Osteocyte (in vitro differentiated cells): Measurements from ENCODE around the gene FJX1. TPM values are rescaled to one million over a fixed set of nuclear protein-coding genes. Genes with fewer than 3 reads are reported as not detected.
"Not testable (repeated sequence)": the region's sequence is repeated elsewhere in the genome, so short reads cannot be mapped to it uniquely, and the experiment has no call there.

Source experiments
- DNase-seq: peaks from one replicate; pipeline ENCODE4 v3.0.0; 2021; ENCODE audit warnings: mixed read lengths; ENCODE audit not compliant: unreplicated experiment; ENCODE audit errors: extremely low spot score
- H3K27ac Mint-ChIP-seq: one replicate; pipeline ENCODE4 v1.8.0; 2021; ENCODE audit warnings: mild to moderate bottlenecking, mixed read lengths; ENCODE audit not compliant: unreplicated experiment
- H3K27me3 Mint-ChIP-seq: one replicate; pipeline ENCODE4 v1.8.0; 2021; ENCODE audit warnings: mixed read lengths; ENCODE audit not compliant: unreplicated experiment
- H3K36me3 Mint-ChIP-seq: one replicate; pipeline ENCODE4 v1.8.0; 2021; ENCODE audit warnings: mixed read lengths; ENCODE audit not compliant: unreplicated experiment
- H3K4me1 Mint-ChIP-seq: one replicate; pipeline ENCODE4 v1.8.0; 2021; ENCODE audit warnings: mixed read lengths; ENCODE audit not compliant: unreplicated experiment
- H3K4me3 Mint-ChIP-seq: one replicate; pipeline ENCODE4 v1.8.0; 2021; ENCODE audit warnings: mild to moderate bottlenecking, moderate library complexity, mixed read lengths; ENCODE audit not compliant: unreplicated experiment
- H3K9me3 Mint-ChIP-seq: one replicate; pipeline ENCODE4 v1.8.0; 2021; ENCODE audit warnings: mixed read lengths; ENCODE audit not compliant: unreplicated experiment
- CTCF ChIP-seq: fragments of 200-600 bp; sonication (generic); IDR thresholded peaks from 2 replicates; pipeline ENCODE4 v1.5.0; 2021; ENCODE audit warnings: antibody characterized with exemption, mild to moderate bottlenecking, moderate library complexity
- total RNA-seq: library from RNA; stranded (reverse); gene quantifications from 2 replicates; pipeline ENCODE4 v1.2.1, GENCODE V29; 2021

The FJX1 gene
- total RNA-seq, 1 donor from 2014 or later = 21.6 TPM

- no peak for TF ChIP-seq CTCF
- Mint-ChIP-seq H3K4me1 (peaks cover 8% of the 10 kb centered on the region), H3K9me3 (peaks cover 8% of the 10 kb centered on the region), H3K27ac (peak overlapping the region; percentile 3), H3K36me3 (no peaks in the 10 kb centered on the region), H3K27me3 (no peaks in the 10 kb centered on the region), H3K4me3 (no peak overlapping the region)
- DNase-seq = no peak
Observed at GRCh38 chr11:35650467-35650866, 32.2 kb downstream of the FJX1 start.

- TF ChIP-seq CTCF = no peak
- Mint-ChIP-seq H3K27me3 (no peaks in the 10 kb centered on the region), H3K36me3 (no peaks in the 10 kb centered on the region), H3K4me1 (peaks cover 8% of the 10 kb centered on the region), H3K9me3 (peaks cover under 1% of the 10 kb centered on the region), H3K27ac (no peak overlapping the region), H3K4me3 (no peak overlapping the region)
- DNase-seq = no peak
Observed at GRCh38 chr11:35651263-35651662, 33.0 kb downstream of the FJX1 start.

- not testable (repeated sequence) for H3K27me3 Mint-ChIP-seq, H3K9me3 Mint-ChIP-seq, H3K4me1 Mint-ChIP-seq, H3K36me3 Mint-ChIP-seq, H3K4me3 Mint-ChIP-seq, H3K27ac Mint-ChIP-seq, DNase-seq
Observed at GRCh38 chr11:35652786-35653185, 34.5 kb downstream of the FJX1 start.

- DNase-seq = no peak
- Mint-ChIP-seq H3K4me1 (peaks cover 8% of the 10 kb centered on the region), H3K27me3 (no peaks in the 10 kb centered on the region), H3K4me3 (no peak overlapping the region), H3K27ac (no peak overlapping the region), H3K9me3 (no peaks in the 10 kb centered on the region), H3K36me3 (no peaks in the 10 kb centered on the region)
- TF ChIP-seq CTCF = no peak
Observed at GRCh38 chr11:35654711-35655110, 36.5 kb downstream of the FJX1 start.

- DNase-seq = no peak
- Mint-ChIP-seq H3K4me3 (no peak overlapping the region), H3K9me3 (no peaks in the 10 kb centered on the region), H3K27me3 (no peaks in the 10 kb centered on the region), H3K27ac (no peak overlapping the region), H3K36me3 (no peaks in the 10 kb centered on the region), H3K4me1 (peaks cover 8% of the 10 kb centered on the region)
- TF ChIP-seq CTCF = no peak
Observed at GRCh38 chr11:35655254-35655653, 37.0 kb downstream of the FJX1 start.

- no peak overlapping the region for H3K4me3 Mint-ChIP-seq
Observed at GRCh38 chr11:35655856-35656255, 37.6 kb downstream of the FJX1 start.

More at GRCh38 chr11:35655856-35656255, 37.6 kb downstream of the FJX1 start:
- DNase-seq = no peak
- H3K27me3 Mint-ChIP-seq = no peaks in the 10 kb centered on the region
- H3K27ac Mint-ChIP-seq = no peak overlapping the region
- no peaks in the 10 kb centered on the region for H3K36me3 Mint-ChIP-seq
- H3K9me3 Mint-ChIP-seq = no peaks in the 10 kb centered on the region
- TF ChIP-seq CTCF = no peak
- H3K4me1 Mint-ChIP-seq = peaks cover 4% of the 10 kb centered on the region
